OCI-LY1 (cell line): ENCODE results near the gene PBX1.

Source experiments
- EZH2 ChIP-seq: fragments of 200-600 bp; sonication (generic), shearing (Covaris generic); IDR thresholded peaks from 2 replicates; pipeline ENCODE4 v1.8.0; 2017; ENCODE audit warnings: borderline replicate concordance, mixed run types, mild to moderate bottlenecking, antibody characterized with exemption, low read length, moderate library complexity, mixed read lengths
- TF ChIP-seq, protein P1 (sequence below): fragments of 200-600 bp; sonication (generic), shearing (Covaris generic); IDR thresholded peaks from 2 replicates; pipeline ENCODE4 v1.5.1; 2017; ENCODE audit warnings: mild to moderate bottlenecking, antibody characterized with exemption, low read length, moderate library complexity, mixed read lengths

DNA sequence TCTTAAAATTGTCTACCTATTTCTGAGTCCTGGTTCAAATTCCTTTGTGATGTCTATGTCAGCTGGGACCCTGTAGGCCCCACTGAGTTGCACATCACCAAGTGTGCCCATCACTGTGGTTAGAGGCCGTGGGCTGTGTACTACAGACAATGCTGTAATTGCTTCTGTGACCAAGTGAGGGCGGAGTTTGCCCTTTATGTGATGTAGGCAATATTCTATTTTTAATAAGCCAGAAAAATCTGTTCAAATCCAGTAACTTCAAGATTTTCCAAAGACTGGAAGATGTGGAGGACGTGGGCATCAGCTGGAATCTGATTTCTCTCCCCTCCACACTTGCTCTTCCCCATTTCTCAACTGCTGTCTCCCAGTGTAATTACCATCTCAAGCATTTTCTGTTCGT is 215.4 kb downstream of the PBX1 start:
- TF ChIP-seq, protein P1, sequence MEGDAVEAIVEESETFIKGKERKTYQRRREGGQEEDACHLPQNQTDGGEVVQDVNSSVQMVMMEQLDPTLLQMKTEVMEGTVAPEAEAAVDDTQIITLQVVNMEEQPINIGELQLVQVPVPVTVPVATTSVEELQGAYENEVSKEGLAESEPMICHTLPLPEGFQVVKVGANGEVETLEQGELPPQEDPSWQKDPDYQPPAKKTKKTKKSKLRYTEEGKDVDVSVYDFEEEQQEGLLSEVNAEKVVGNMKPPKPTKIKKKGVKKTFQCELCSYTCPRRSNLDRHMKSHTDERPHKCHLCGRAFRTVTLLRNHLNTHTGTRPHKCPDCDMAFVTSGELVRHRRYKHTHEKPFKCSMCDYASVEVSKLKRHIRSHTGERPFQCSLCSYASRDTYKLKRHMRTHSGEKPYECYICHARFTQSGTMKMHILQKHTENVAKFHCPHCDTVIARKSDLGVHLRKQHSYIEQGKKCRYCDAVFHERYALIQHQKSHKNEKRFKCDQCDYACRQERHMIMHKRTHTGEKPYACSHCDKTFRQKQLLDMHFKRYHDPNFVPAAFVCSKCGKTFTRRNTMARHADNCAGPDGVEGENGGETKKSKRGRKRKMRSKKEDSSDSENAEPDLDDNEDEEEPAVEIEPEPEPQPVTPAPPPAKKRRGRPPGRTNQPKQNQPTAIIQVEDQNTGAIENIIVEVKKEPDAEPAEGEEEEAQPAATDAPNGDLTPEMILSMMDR, result peak; percentile 17; the same call in 1 of the 2 replicates
- no peak for TF ChIP-seq EZH2
